GM21737 (cell line): ENCODE data around the gene INPP4A.
"Not testable (repeated sequence)": the region's sequence is repeated elsewhere in the genome, so short reads cannot be mapped to it uniquely, and the experiment has no call there.

Experiments used
- ATAC-seq: cut with Tn5 transposase; IDR thresholded peaks from one replicate; pipeline ENCODE4 v1.9.1; 2021; ENCODE audit warnings: mild to moderate bottlenecking, moderate library complexity; ENCODE audit not compliant: unreplicated experiment

The INPP4A gene

DNA sequence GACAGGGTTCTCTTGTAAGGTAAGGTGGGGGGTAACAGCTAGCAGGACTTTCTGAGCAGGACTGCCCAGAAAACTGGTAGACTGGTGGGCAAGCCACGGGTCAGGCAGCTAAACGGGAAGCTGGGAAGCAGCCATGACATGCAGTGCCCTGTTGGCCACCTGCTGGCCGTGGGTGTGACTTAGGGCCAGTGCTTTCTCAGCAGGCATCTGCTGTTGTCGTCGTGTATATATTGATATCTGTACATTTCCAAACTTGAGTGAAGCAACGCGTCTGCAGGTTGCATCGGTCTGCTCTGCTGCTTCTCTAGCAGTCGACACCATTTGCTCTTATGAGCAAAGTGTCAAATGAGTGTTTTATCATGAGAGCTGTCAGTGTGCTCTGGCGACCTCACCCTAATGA is 132.7 kb downstream of the INPP4A start:
- ATAC-seq, result no peak

DNA sequence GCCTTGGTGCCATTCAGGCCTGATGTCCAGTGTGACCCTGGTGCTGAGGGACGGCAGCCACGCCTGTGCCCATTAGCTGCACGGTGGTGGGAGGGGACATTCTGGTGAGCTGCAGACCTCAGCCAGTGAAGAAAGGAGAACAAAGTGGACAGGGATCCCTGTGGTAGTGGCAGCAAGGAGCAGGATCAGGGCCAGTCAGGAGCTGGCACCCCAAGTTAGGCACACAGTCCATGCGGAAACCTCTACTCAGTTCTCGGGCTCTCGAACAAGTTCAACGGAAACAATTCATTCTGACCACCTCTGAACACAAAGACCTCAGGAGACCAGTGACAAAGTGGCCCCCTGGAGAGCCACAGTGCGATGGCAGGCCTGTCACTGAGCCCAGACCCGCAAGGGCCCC is 133.6 kb downstream of the INPP4A start:
- no peak for ATAC-seq

DNA sequence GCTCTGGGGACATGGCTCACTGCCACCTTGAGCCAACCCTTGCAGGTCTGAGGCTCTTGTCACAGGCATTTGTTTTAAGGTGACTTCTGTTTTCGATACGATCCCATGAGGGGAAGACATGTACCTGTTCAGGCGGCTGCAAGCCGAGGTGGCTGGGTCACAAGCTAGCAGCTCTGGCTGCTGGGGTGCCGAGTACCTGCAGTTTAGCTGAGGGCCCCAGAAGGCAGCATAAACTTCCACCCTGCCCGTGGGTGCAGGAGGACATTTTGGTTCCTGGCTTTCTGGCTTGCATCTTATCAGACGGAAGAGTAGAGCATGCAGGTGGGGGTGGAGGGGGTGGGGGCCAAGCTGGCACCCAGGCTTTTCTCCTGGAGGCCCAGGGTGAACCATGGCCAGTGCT is 135.3 kb downstream of the INPP4A start:
- ATAC-seq, result no peak

DNA sequence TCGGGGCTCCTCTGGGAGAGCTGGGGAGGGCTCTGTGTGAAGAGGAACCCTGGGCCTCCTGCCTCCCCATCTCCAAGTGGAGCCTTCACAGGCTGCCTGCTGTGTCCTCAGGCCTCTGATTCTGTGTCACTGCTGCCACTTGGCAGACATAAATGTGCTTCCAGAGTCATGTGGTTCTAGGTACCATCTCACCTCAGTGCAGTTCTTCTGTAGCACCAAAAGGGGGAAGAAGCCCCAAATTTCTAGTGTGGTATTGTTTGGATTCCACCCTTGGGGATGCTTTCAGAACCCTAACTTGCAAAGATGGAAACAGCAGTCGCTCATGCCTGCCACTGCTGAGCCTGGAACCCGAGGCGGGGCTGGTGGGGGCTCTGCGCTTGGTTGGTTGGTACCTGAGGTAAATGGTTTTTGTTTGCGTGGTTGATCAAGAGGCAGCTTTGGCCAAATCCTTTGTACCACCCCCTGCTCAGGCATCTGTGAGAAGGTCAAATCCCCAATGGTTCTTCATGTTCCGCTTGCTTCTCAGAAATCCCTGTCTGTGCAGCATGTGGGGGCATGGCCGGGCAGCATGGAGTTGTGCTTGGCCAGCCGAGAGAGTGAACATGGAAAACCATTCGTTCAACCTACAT is 136.1 kb downstream of the INPP4A start:
- ATAC-seq, result no peak

DNA sequence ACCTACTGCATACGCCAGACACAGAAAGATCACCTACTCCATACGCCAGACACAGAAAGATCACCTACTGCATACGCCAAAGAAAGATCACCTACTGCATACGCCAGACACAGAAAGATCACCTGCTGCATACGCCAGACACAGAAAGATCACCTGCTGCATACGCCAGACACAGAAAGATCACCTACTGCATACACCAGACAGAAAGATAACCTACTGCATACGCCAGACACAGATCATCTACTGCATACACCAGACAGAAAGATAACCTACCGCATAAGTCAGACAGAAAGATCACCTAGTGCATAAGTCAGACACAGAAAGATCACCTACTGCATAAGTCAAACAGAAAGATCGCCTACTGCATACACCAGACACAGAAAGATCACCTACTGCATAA is 137.9 kb downstream of the INPP4A start:
- ATAC-seq, result no peak

DNA sequence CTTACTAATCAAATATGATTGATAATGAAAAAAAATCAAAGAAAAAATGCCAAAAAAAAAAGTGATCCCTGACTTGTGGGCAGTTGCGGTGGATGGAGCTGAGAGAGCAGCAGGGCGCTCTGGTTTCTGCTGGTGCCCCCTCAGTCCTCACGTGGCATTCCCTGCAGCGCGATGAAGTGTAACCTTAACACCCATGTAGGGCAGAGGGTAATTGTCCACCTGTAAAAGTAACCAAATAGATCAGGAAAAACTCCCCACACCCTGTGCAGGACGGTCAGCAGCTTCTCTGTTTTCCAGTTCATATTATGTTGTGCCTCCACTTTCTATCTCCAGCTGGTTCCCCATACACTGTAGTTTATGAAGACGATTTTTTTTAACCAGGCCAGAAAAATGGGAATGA is 138.6 kb downstream of the INPP4A start:
- ATAC-seq, result no peak

DNA sequence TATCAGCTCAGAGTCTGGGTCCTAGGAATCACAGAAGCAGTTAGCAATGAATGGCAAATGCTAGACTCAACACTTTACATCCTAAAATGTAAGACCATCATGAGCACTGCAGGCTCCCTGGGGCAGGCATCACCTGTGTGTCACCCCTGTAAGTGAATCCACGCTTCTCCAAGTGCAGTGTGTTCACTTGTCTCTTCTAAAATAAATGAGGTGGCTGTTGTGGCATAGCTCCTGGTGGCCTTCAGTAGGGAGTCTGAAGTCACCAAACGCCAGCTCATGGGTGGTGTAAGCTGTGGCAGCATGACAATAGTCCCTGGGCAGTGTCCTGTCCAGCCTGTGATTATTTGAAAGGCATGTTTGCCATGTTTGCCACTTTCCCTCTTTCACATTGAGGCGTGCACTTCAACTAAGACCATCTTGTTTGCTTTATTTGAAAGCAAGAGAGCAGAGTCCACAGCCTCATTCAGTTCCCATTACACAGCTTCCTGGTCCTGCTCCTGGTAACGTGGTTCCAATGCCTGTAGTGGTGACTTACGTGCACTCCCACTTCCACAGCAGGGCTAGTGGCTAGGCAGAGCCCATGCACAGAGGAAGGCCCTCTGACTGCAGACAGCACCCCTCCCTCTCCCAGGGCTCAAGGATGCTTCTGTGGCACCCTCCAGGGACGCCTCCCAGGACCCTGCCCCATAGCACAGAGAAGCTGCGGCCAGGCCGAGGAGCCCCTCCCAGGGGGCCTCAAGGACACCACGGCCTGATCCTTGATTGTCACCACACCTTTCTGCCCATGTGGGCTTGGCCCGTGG is 139.4 kb downstream of the INPP4A start:
- no peak for ATAC-seq

DNA sequence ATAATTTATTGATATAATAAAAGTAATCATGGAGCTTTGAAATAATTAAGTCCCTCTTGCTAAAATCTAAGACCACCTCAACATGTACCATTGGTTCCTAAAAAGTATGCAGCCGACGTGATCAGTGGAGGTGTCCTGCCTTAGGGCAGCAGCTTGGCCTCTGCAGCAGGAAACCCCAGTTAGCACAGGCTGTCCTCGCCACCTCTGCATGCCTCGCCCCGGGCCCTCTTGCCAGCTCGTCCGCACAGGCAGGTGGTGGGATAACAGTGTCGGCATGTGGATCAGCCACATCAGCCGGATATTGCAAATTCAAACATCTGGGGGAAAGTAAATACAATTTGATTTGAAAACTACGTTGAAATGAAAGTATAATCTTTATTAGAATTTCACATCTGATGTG is 140.7 kb downstream of the INPP4A start:
- ATAC-seq, result no peak

DNA sequence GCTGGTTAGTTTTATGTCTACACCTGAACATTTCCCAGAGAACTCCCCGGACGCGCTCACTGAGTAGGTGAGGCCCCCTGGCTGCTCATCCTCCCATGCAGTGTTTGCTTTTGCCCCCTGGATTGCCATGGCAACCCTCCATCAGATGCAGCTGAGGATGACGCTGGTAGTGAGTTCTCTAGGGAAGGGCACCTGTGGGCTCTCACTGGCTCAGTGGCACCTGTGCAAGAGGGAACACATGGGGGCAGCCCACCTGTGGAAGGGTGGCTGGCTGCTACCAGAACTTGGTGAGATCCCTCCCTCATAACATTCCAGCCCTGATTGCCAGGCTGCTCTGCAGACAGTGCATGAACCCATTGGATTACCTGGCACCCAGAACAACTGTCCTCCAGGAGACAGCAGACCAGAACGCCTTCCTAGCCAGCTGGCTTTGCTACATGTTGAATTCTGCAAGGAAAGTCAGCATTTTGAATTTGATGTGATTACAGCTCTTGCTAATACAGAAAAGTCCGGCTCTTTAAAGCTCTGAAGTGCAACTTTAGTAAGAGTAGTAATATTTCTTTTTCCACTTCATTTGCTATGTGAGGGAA is 142.0 kb downstream of the INPP4A start:
- no peak for ATAC-seq

DNA sequence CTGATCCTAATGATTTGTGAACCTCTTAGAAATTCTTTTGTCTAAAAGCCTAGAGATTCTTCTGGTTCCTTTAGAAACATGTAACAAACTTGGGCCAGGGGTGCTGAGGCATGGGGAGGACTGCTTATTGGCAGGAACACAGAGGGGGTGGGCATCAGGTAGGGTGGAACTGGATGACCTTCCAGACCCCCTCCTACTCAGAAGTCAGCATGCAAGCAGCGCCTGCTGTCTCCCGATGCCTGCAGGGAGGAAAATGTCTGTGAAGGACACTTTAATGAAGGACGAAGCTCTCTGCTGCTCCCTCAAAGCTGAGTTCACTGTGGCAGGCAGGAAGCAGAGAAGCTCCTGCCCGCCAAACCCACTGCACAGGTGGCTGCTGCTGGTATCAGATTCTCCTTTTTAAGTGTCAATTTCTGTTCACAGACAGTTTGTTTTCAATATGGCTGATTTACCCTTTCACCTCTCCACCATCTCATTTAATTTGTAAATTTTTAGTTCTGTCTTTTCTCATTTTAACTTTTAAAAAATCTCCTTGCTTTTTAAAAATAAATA is 144.3 kb downstream of the INPP4A start:
- ATAC-seq, result no peak

DNA sequence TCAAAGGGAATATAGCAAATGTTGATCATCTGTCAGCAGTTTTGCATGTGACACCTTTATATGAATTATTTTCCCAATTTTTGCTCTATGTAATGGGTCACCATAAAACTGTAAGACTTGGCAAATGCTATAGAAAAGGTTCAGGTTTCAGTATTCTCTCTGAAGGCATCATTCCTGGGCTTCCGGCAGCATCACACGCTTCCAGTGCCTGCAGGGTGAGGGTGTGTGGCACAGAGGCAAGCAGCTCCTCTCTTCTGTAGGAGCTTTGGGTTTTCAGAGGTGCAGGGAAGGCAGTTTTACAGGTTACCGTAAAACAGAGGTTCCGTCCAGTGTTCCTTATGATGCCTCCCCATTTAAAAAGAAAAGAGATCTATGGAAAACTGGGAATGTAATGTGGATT is 144.8 kb downstream of the INPP4A start:
- no peak for ATAC-seq

DNA sequence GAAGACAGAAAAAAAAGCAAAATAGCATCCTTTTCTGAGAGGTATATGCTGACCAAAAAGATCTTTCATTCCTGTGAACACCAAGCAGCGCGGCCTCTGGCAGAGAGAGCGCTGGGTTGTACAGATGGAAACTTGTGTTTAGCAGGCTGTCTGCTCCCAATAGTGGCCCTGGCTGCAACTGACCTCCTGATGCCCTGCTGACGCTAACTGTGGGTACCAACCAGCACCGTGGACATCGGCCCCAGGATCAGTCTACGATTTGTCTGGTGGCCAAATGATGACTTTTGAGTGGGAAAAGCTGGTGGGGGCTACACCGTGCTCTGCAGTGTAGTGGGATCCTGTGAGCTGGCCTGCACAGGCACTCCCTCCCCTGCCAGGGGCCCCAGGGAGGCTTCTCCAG is 147.9 kb downstream of the INPP4A start:
- ATAC-seq, result no peak

DNA sequence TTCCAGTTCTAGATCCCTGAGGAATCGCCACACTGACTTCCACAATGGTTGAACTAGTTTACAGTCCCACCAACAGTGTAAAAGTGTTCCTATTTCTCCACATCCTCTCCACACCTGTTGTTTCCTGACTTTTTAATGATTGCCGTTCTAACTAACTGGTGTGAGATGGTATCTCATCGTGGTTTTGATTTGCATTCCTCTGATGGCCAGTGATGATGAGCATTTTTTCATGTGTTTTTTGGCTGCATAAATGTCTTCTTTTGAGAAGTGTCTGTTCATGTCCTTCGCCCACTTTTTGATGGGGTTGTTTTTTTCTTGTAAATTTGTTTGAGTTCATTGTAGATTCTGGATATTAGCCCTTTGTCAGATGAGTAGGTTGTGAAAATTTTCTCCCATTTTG is 150.0 kb downstream of the INPP4A start:
- not testable (repeated sequence) for ATAC-seq

DNA sequence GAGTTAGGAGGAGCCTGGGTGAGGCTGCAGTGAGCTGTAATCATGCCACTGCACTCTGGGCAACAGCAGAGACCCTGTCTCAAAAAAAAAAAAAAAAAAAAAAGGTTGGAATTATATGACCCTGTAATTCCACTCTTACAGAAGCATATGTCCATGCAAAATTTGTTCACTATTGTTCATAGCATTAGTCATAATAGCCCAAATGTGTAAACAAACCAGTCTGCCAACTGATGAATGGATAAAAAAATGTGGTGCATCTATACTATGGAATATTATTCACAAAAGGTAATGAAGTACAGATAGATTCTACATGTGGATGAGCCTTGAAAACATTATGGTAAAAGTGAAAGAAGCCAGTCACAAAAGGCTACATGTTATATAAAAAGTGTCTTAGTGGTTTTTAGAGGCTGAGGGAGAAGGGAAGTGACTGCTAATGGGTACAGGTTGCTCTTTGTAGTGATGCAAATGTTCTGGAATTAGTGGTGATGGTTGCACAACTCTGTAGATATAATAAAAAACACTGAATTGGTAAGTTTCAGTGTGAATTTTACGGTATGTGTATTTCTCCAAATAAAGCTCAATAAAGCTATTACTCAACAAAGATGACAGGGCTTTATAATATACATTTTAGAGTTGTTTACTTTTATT is 154.2 kb downstream of the INPP4A start:
- ATAC-seq, result no peak

DNA sequence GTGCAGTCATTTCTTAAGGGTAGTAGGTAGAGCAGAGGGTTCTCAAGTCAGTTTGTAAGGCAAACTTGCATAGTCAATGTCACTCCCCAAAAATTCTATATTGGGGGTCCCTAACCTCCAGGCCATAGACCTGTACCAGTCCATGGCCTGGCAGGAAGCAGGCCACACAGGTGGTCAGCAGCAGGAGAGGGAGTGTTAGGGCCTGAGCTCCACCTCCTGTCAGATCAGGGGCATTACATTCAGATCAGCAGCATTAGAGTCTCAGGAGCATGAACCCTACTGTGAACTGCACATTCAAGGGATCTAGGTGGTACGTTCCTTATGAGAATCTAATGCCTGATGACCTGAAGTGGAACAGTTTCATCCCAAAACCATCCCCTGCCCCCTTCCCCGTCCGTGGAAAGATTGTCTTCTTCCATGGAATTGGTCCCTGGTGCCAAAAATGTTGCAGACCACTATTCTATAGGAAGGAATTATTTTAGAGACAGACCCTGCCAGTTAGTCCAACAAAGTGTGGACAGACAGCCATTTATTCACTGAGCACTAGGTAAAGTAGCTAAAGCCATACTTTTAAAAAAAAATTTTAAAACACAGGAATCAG is 157.0 kb downstream of the INPP4A start:
- ATAC-seq, result no peak

DNA sequence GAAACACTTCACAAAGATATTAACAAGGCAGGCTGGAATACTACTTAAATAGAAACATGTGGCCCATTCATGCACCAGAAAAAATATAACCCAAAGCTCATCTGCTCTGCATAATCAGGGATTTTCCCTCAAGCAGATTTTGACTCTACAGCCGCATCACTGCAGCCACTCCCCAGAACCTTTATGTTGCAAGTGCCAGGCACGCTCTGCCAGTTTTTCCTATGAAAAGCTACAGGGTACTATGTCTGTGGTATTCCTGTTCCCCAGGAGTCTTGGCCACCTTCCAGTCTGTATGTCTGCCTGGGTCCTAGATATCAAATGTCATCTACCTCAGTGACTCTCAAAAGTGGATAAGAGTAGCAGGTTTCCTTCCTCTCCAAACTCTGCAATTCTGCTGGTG is 159.9 kb downstream of the INPP4A start:
- ATAC-seq, result no peak

DNA sequence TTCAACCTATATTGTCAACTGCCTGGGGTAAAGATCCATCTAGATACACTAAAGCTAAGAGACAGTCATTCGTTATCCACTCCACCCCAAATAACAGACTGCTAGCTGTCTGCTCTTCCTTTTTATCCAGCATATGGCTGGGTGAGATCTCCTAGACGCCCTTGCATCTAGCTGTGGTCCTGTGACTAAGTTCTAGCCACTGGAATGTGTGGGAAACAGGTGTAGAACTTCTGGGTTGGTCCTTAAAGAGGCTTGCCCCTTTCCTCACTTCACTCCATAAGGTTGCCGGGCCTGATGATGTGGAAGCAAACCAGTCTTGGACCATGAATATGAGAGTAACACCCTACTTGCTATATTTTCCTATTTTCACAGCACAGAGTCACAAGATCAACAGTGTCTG is 160.4 kb downstream of the INPP4A start:
- ATAC-seq, result no peak

DNA sequence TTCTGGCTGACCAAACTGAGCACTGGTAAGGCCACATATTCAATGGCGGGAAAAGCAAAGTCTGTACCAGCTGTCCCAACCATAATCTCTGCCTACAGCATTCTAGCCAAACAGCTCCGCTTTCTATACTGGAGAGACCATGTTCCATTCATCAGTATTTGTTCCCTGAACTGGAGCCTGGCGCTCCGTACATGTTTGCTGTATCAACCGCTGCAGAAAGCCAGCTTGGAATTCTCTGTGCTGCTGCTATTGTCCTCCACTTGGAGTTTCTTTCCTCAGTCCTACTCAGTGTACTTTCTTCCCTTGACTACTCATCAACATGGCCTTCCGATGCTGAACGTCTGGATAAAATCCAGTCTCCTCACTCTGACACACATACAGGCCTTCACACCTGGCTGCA is 161.8 kb downstream of the INPP4A start:
- no peak for ATAC-seq

DNA sequence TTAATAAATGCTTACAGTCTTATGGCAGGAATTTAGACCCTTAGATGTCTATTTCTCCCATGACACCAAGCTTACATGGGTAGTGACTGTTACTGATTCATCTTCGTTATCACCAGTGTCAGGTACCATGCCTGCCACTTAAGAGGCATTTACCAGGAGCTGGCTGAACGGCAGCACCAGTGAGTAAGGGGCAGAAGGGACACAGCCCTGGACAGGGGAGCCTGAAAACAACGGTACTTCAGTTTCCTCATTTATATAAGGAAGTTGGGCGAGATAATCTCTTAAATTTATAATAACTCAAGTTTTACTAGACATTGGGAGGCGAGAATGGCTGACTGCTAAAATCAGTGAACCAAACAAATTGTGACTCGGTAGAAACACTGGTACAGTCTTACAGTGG is 162.4 kb downstream of the INPP4A start:
- ATAC-seq, result no peak

DNA sequence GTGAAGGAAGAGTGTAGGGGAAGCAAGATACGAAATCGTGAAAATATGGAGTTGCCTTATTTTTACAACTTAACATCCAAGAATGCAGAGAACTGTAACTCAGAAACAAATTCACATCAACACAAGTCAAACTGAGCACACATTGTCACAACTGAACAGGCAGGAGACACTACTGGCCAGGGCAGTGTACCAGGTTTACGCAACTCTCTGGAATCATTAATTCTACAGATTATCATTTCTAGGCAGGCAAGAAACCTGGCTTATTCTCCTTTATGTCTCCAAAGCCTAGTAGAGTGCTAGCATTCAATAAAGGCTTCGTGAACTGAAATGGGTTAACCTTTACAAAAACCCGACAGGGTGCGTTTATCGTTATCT is 163.1 kb downstream of the INPP4A start:
- ATAC-seq, result no peak
